Lung (tissue), 12 donors: ENCODE data around the gene MEDAG. TPM values are rescaled to one million over a fixed set of nuclear protein-coding genes. Genes with fewer than 3 reads are reported as not detected.

Experiments
- ATAC-seq: fragments of 200-7000 bp; cut with Tn5 transposase; one replicate; pipeline ENCODE4 v1.9.1; 2020; ENCODE audit warnings: moderate number of reproducible peaks; ENCODE audit not compliant: insufficient read depth, low FRiP score
- DNase-seq, 3 donors: peaks; one replicate each; pipeline ENCODE4 v3.0.0-alpha.2; 2013 to 2017
- H3K27ac ChIP-seq, 2 donors: one replicate each; pipeline ENCODE4 v1.5.1; 2013; ENCODE audit warnings: mild to moderate bottlenecking in 2 of 2, moderate library complexity in 2 of 2, control low read depth in 1 of 2, inconsistent platforms in 1 of 2, low read depth in 1 of 2, low read length in 1 of 2
- H3K27me3 ChIP-seq, 3 donors: one replicate each; pipeline ENCODE4 v1.5.1; 2013; ENCODE audit warnings: low read length in 2 of 3; ENCODE audit not compliant: control insufficient read depth in 3 of 3, insufficient read depth in 3 of 3
- H3K36me3 ChIP-seq, 4 donors: one replicate each; pipeline ENCODE4 v1.5.1; 2013; ENCODE audit warnings: low read length in 4 of 4, mild to moderate bottlenecking in 1 of 4, moderate library complexity in 1 of 4; ENCODE audit not compliant: control insufficient read depth in 4 of 4, insufficient read depth in 4 of 4
- H3K4me1 ChIP-seq, 5 donors: one replicate each; pipeline ENCODE4 v1.5.1; 2013; ENCODE audit warnings: low read length in 5 of 5, mild to moderate bottlenecking in 2 of 5, moderate library complexity in 1 of 5; ENCODE audit not compliant: control insufficient read depth in 5 of 5, insufficient read depth in 5 of 5
- H3K4me3 ChIP-seq: one replicate; pipeline ENCODE4 v1.5.1; 2013; ENCODE audit warnings: mild to moderate bottlenecking, control low read depth, moderate library complexity
- H3K9ac ChIP-seq, 2 donors: one replicate each; pipeline ENCODE4 v1.5.1; 2013; ENCODE audit warnings: low read length in 2 of 2, control low read depth in 1 of 2; ENCODE audit not compliant: insufficient read depth in 1 of 2
- H3K9me3 ChIP-seq, 4 donors: one replicate each; pipeline ENCODE4 v1.5.1; 2013; ENCODE audit warnings: low read length in 3 of 4, mild to moderate bottlenecking in 1 of 4, moderate library complexity in 1 of 4; ENCODE audit not compliant: control insufficient read depth in 4 of 4, insufficient read depth in 3 of 4
- CTCF ChIP-seq: IDR thresholded peaks from 2 replicates; pipeline ENCODE4 v1.5.1; 2012; ENCODE audit warnings: mild to moderate bottlenecking; ENCODE audit errors: control extremely low read depth, extremely low read depth
- WGBS, 2 donors: extraction: QIAGEN DNeasy Blood & Tissue Kit; methylation state at CpG; one replicate each; pipeline ENCODE4 v1.1.7; 2013; 5-methylcytosine and 5-hydroxymethylcytosine counted together
- polyA plus RNA-seq, 2 donors: library from polyadenylated mRNA; stranded (reverse); fragments of 200-250 nt; gene quantifications; one replicate each; pipeline ENCODE4 v1.2.1, GENCODE V29; 2013
- total RNA-seq, 2 donors: library from RNA; depleted of rRNA in 1 of 2; stranded (reverse); fragments of >200 nt in 1 of 2; gene quantifications; one replicate each; pipeline ENCODE4 v1.2.1, GENCODE V29; 2014 to 2021
- donor health status: control.
- donor health status: control.
- donor health status: Bipolar disorder and iron deficiency.
- donor health status: healthy.
- donor health status: DM: yes; HTN: yes; CAD: no.

The MEDAG gene
- total and polyA plus RNA-seq, 4 donors: 0.97 to 14.4 (median 8.4) TPM

- WGBS, 2 donors: 81 to 88% methylated on average over 4 of the region's 4 CpGs
- Histone ChIP-seq H3K36me3 (no peaks in the 10 kb centered on the region), H3K9me3 (no peaks in the 10 kb centered on the region), H3K9ac (no peak overlapping the region), H3K4me1 (peaks cover 0 to 5% (median under 1%) of the 10 kb centered on the region in 5 donors), H3K27ac (no peak overlapping the region), H3K27me3 (peaks cover 0 to 18% (median 6%) of the 10 kb centered on the region in 3 donors), H3K4me3 (no peak overlapping the region)
- DNase-seq (no peak), ATAC-seq (no peak)
- no peak for TF ChIP-seq CTCF
These were observed 5.6 kb upstream of the MEDAG start for GRCh38 chr13:30900436-30900835.

- H3K4me3 ChIP-seq: no peak overlapping the region
- peaks cover 0 to 11% (median 6%) of the 10 kb centered on the region in 5 donors for H3K4me1 ChIP-seq
- WGBS, 2 donors: 89% methylated on average over 5 of the region's 5 CpGs
- TF ChIP-seq CTCF: no peak
- ATAC-seq (no peak), DNase-seq (no peak)
- no peak overlapping the region for H3K9ac ChIP-seq
- no peaks in the 10 kb centered on the region for H3K36me3 ChIP-seq
- H3K27me3 ChIP-seq: peaks cover 0 to 21% (median 9%) of the 10 kb centered on the region in 3 donors
- H3K9me3 ChIP-seq: peaks cover 0 to under 1% (median 0%) of the 10 kb centered on the region in 4 donors
- H3K27ac ChIP-seq: no peak overlapping the region
These were observed 4.9 kb upstream of the MEDAG start for GRCh38 chr13:30900952-30901749.

- 85 to 95% methylated on average over 1 of the region's 1 CpG for WGBS, 2 donors
- Histone ChIP-seq H3K27me3 (peaks cover 0 to 21% (median 9%) of the 10 kb centered on the region in 3 donors), H3K27ac (no peak overlapping the region), H3K9ac (no peak overlapping the region), H3K36me3 (no peaks in the 10 kb centered on the region), H3K9me3 (peaks cover 0 to 4% (median 0%) of the 10 kb centered on the region in 4 donors), H3K4me3 (no peak overlapping the region), H3K4me1 (peaks cover 0 to 28% (median 19%) of the 10 kb centered on the region in 5 donors)
- no peak for ATAC-seq
- DNase-seq: no peak
- no peak for TF ChIP-seq CTCF
These were observed 2.0 kb upstream of the MEDAG start for GRCh38 chr13:30904043-30904442.
